Naive thymus-derived CD4-positive, alpha-beta T cell (primary cell): ENCODE results near the gene CHST7. TPM values are rescaled to one million over a fixed set of nuclear protein-coding genes. Genes with fewer than 3 reads are reported as not detected.
"Not testable (repeated sequence)": the region's sequence is repeated elsewhere in the genome, so short reads cannot be mapped to it uniquely, and the experiment has no call there.

Experiments
- ATAC-seq: fragments of 150-1000 bp; cut with Tn5 transposase; 2 replicates; pipeline ENCODE4 v1.10.0; 2021; ENCODE audit warnings: mild to moderate bottlenecking, moderate library complexity
- CTCF ChIA-PET: fragments of 350-600 bp; sonication (Branson Sonifier 250); formaldehyde crosslinking; loops from one replicate; lab custom pipeline; 2021; ENCODE audit warnings: antibody characterized with exemption; lab: Charles Lee
- POLR2A ChIA-PET: fragments of 350-600 bp; sonication (Branson Sonifier 250); formaldehyde crosslinking; loops from one replicate; lab custom pipeline; 2021; ENCODE audit warnings: antibody characterized with exemption, inconsistent platforms; lab: Charles Lee
- DNase-seq, 9 donors: peaks; one replicate each; pipeline versions ENCODE4 v3.0.0 to v3.0.0-alpha.2; 2020 to 2022; ENCODE audit warnings: mixed read lengths in 1 of 9
- H3K27ac ChIP-seq: one replicate; pipeline ENCODE4 v1.7.0; 2013; ENCODE audit warnings: mild to moderate bottlenecking, low read depth, low read length, moderate library complexity
- H3K27me3 ChIP-seq, 2 donors: one replicate each; pipeline ENCODE4 v1.7.0; 2013; ENCODE audit warnings: low read length in 2 of 2, mild to moderate bottlenecking in 2 of 2, moderate library complexity in 2 of 2; ENCODE audit not compliant: control insufficient read depth in 2 of 2, insufficient read depth in 2 of 2
- H3K36me3 ChIP-seq, 3 experiments: 1 replicate in 2 of 3; 2 replicates in 1 of 3; pipeline ENCODE4 v1.7.0; 2013; ENCODE audit warnings: low read length in 3 of 3, mild to moderate bottlenecking in 3 of 3, moderate library complexity in 1 of 3; ENCODE audit not compliant: insufficient read depth in 3 of 3, control insufficient read depth in 2 of 3
- H3K4me1 ChIP-seq, 2 donors: one replicate each; pipeline ENCODE4 v1.7.0; 2013; ENCODE audit warnings: low read length in 2 of 2, mild to moderate bottlenecking in 2 of 2, moderate library complexity in 1 of 2; ENCODE audit not compliant: control insufficient read depth in 2 of 2, insufficient read depth in 2 of 2
- H3K4me3 ChIP-seq: 2 replicates; pipeline ENCODE4 v1.7.0; 2013; ENCODE audit warnings: mild to moderate bottlenecking, low read length
- H3K9me3 ChIP-seq, 3 experiments: 1 replicate in 2 of 3; 2 replicates in 1 of 3; pipeline ENCODE4 v1.7.0; 2013; ENCODE audit warnings: low read length in 3 of 3; ENCODE audit not compliant: control insufficient read depth in 2 of 3
- H3K27ac Mint-ChIP-seq, 9 donors: one replicate each; pipeline ENCODE4 v1.8.0; 2020 to 2022; ENCODE audit warnings: mixed read lengths in 9 of 9, mild to moderate bottlenecking in 8 of 9, moderate library complexity in 5 of 9, inconsistent platforms in 2 of 9
- H3K27me3 Mint-ChIP-seq, 5 donors: one replicate each; pipeline ENCODE4 v1.8.0; 2021 to 2022; ENCODE audit warnings: mixed read lengths in 5 of 5, mild to moderate bottlenecking in 1 of 5
- H3K36me3 Mint-ChIP-seq, 5 donors: one replicate each; pipeline ENCODE4 v1.8.0; 2020 to 2022; ENCODE audit warnings: mixed read lengths in 5 of 5, mild to moderate bottlenecking in 3 of 5, inconsistent platforms in 1 of 5
- H3K4me1 Mint-ChIP-seq, 7 donors: one replicate each; pipeline ENCODE4 v1.8.0; 2020 to 2022; ENCODE audit warnings: mixed read lengths in 7 of 7, mild to moderate bottlenecking in 3 of 7, inconsistent platforms in 1 of 7
- H3K4me3 Mint-ChIP-seq, 10 donors: one replicate each; pipeline ENCODE4 v1.8.0; 2020 to 2022; ENCODE audit warnings: mild to moderate bottlenecking in 10 of 10, mixed read lengths in 10 of 10, moderate library complexity in 6 of 10, inconsistent platforms in 2 of 10
- H3K9me3 Mint-ChIP-seq, 11 donors: one replicate each; pipeline ENCODE4 v1.8.0; 2020 to 2022; ENCODE audit warnings: mixed read lengths in 11 of 11, mild to moderate bottlenecking in 4 of 11, inconsistent platforms in 1 of 11, moderate library complexity in 1 of 11
- intact Hi-C, 2 donors: fragments of 100-400 bp; cut with micrococcal nuclease; formaldehyde crosslinking; loops; one replicate each; pipeline ENCODE4 v1.15.1; 2023
- polyA plus RNA-seq, 2 donors: library from polyadenylated mRNA; unstranded; fragments of 300-500 nt; fragmentation: Illumina TruSeq; gene quantifications; one replicate each; pipeline ENCODE4 v1.2.3, GENCODE V29; 2021
- total RNA-seq, 6 experiments: library from RNA in 5 of 6; stranded (reverse) in 5 of 6; gene quantifications; 1 replicate in 5 of 6; 2 replicates in 1 of 6; pipeline ENCODE4 v1.2.3 and lab custom pipeline; 2021 to 2026

Gene CHST7
- total and polyA plus RNA-seq, 7 experiments from 2014 or later: 2.1 to 7.2 (median 3.0) TPM

GRCh38 chrX:46544527-46544926 is 29.0 kb upstream of the CHST7 start:
- POLR2A ChIA-PET: not testable (repeated sequence)

DNA sequence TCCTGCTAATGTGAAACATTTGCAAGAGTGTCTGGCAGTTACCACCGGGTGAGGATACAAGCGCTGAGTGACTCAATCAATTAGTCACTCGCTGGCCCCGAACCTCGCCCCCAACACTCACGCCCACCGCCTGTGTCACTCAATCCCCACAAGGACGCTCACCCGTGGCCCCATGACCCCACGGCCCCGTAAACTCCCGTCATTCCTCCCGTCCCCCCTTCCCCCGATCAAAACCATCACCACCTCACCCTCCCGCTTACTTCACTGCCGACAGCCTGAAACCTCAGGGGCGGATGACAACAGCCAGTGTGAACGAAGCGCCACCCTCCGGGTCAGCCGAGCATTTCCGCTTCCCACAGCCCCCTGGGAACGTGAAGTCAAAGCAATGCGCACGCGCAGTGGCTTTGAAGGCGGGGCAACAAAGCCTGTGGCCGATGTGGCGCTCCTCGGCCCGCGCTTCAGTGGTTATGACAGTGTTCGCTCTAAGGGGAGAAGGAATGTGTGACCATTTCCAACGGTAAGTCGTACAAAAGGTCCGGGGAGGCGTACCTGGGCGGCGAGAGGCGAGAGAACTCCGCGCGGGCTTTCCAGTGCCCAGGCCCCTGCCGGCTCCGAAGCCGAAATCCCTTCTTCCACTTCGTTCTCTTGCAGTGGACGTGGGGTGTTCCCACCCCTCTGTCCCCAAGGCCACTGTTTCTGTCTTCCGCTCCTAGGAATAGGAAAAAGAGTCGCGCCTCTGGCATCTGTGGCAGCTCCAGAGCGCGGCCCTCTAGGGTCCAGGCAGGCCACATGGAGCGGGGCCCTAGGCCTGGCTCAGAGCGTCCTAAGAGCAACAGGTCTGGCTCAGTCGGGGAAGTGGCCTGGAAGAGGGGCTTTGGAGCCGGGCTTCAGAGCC is 28.2 kb upstream of the CHST7 start, which contains the start of gene ZNF674:
TSS of gene ZNF674 (minus strand) at position 311 of the 895 bp plus-strand sequence. CDS start 3,334 bp downstream, outside the sequence.
- Mint-ChIP-seq H3K36me3 (peaks cover 0 to 6% (median 3%) of the 10 kb centered on the region in 5 donors), H3K27ac (peak within 1 kb of the TSS; percentile 93 to 100 (median 96)), H3K27me3 (no peaks in the 10 kb centered on the region), H3K9me3 (peaks cover 0 to 4% (median 0%) of the 10 kb centered on the region in 11 donors), H3K4me1 (peaks cover 0 to 29% (median 25%) of the 10 kb centered on the region in 7 donors), H3K4me3 (peak within 1 kb of the TSS; percentile 92 to 100 (median 96))
- intact Hi-C loops: loop anchor here (1.0 to 10.0 kb wide), 13 partner anchors 28 to 1673 kb away; partner anchors contain the start of genes CHST7 (in 2 of the 2), KDM6A (in 2 of the 2), NDUFB11 (in 2 of the 2) and RBM10 (in 2 of the 2)
- no peaks in the 10 kb centered on the region for H3K9me3 ChIP-seq
- H3K36me3 ChIP-seq: no peaks in the 10 kb centered on the region
- H3K27ac ChIP-seq: peak within 1 kb of the TSS; percentile 90
- no peaks in the 10 kb centered on the region for H3K27me3 ChIP-seq
- CTCF ChIA-PET: no interaction called here
- peak within 1 kb of the TSS; percentile 81 for H3K4me3 ChIP-seq
- DNase-seq (peak; percentile 84 to 93 (median 90)), ATAC-seq (peak; percentile 97)
- POLR2A ChIA-PET: no interaction called here
- peaks cover 6 to 18% of the 10 kb centered on the region in 2 donors for H3K4me1 ChIP-seq

More at GRCh38 chrX:46544527-46544926, 29.0 kb upstream of the CHST7 start:
- Histone ChIP-seq H3K4me3 (peak overlapping the region; percentile 81), H3K27ac (peak overlapping the region; percentile 90), H3K4me1 (peaks cover 6 to 18% of the 10 kb centered on the region in 2 donors)
- CTCF ChIA-PET, H3K9me3 Mint-ChIP-seq, DNase-seq, H3K36me3 ChIP-seq, H3K9me3 ChIP-seq, H3K27me3 Mint-ChIP-seq, H3K36me3 Mint-ChIP-seq, ATAC-seq, H3K27me3 ChIP-seq: not testable (repeated sequence)
- intact Hi-C loops: loop anchor here (2.0 to 10.0 kb wide), 4 partner anchors 98 to 1670 kb away; partner anchors contain the start of genes NDUFB11 (in 2 of the 2), RBM10 (in 2 of the 2) and KDM6A (in 1 of the 2)
- Mint-ChIP-seq H3K4me1 (peaks cover 0 to 29% (median 25%) of the 10 kb centered on the region in 7 donors), H3K27ac (peak overlapping the region; percentile 93 to 100 (median 96)), H3K4me3 (peak overlapping the region; percentile 92 to 100 (median 96))

GRCh38 chrX:46547857-46548256 is 25.7 kb upstream of the CHST7 start:
- Histone ChIP-seq H3K4me3 (no peak overlapping the region), H3K27ac (no peak overlapping the region), H3K27me3 (no peaks in the 10 kb centered on the region), H3K4me1 (peaks cover 6 to 18% of the 10 kb centered on the region in 2 donors), H3K36me3 (no peaks in the 10 kb centered on the region), H3K9me3 (no peaks in the 10 kb centered on the region)
- peaks cover 0 to 4% (median 0%) of the 10 kb centered on the region in 11 donors for H3K9me3 Mint-ChIP-seq
- CTCF ChIA-PET: no interaction called here
- no peak overlapping the region for H3K27ac Mint-ChIP-seq
- DNase-seq: no peak
- peaks cover 0 to 7% (median 3%) of the 10 kb centered on the region in 5 donors for H3K36me3 Mint-ChIP-seq
- H3K27me3 Mint-ChIP-seq: no peaks in the 10 kb centered on the region
- peaks cover 0 to 29% (median 25%) of the 10 kb centered on the region in 7 donors for H3K4me1 Mint-ChIP-seq
- intact Hi-C loops: loop anchor here (5.0 to 10.0 kb wide), 6 partner anchors 139 to 1676 kb away; partner anchors contain the start of genes KDM6A (in 2 of the 2), NDUFB11 (in 2 of the 2) and RBM10 (in 2 of the 2)
- POLR2A ChIA-PET: no interaction called here
- no peak overlapping the region for H3K4me3 Mint-ChIP-seq
- ATAC-seq: no peak

- peaks cover 0 to 4% (median 0%) of the 10 kb centered on the region in 11 donors for H3K9me3 Mint-ChIP-seq
- POLR2A ChIA-PET: no interaction called here
- Histone ChIP-seq H3K4me3 (no peak overlapping the region), H3K9me3 (no peaks in the 10 kb centered on the region), H3K27me3 (no peaks in the 10 kb centered on the region), H3K27ac (no peak overlapping the region), H3K36me3 (no peaks in the 10 kb centered on the region), H3K4me1 (peaks cover 6 to 13% of the 10 kb centered on the region in 2 donors)
- H3K27ac Mint-ChIP-seq: peak overlapping the region in 1 of 9 donors; percentile 25
- intact Hi-C loops: loop anchor here (5.0 to 10.0 kb wide), 6 partner anchors 137 to 1678 kb away; partner anchors contain the start of genes KDM6A (in 2 of the 2), NDUFB11 (in 2 of the 2) and RBM10 (in 2 of the 2)
- ATAC-seq (no peak), DNase-seq (no peak)
- no peaks in the 10 kb centered on the region for H3K27me3 Mint-ChIP-seq
- CTCF ChIA-PET: no interaction called here
- no peak overlapping the region for H3K4me3 Mint-ChIP-seq
- H3K4me1 Mint-ChIP-seq: peaks cover 0 to 21% (median 17%) of the 10 kb centered on the region in 7 donors
- peaks cover 0 to 7% (median 3%) of the 10 kb centered on the region in 5 donors for H3K36me3 Mint-ChIP-seq
Observed at GRCh38 chrX:46549914-46550313, 23.7 kb upstream of the CHST7 start.

GRCh38 chrX:46551494-46552128 is 22.0 kb upstream of the CHST7 start:
- intact Hi-C loops: no loop called here
- no peak overlapping the region for H3K27ac ChIP-seq
- H3K4me3 Mint-ChIP-seq: no peak overlapping the region
- no peaks in the 10 kb centered on the region for H3K27me3 Mint-ChIP-seq
- no peak overlapping the region for H3K27ac Mint-ChIP-seq
- H3K4me3 ChIP-seq: no peak overlapping the region
- POLR2A ChIA-PET: no interaction called here
- ATAC-seq (no peak), DNase-seq (no peak)
- CTCF ChIA-PET: no interaction called here
- H3K4me1 ChIP-seq: peaks cover under 1 to 5% of the 10 kb centered on the region in 2 donors
- H3K9me3 Mint-ChIP-seq: no peaks in the 10 kb centered on the region
- H3K9me3 ChIP-seq: no peaks in the 10 kb centered on the region
- peaks cover 0 to 7% (median 0%) of the 10 kb centered on the region in 5 donors for H3K36me3 Mint-ChIP-seq
- H3K4me1 Mint-ChIP-seq: peaks cover 0 to 8% (median 6%) of the 10 kb centered on the region in 7 donors
- H3K36me3 ChIP-seq: no peaks in the 10 kb centered on the region
- no peaks in the 10 kb centered on the region for H3K27me3 ChIP-seq

DNA sequence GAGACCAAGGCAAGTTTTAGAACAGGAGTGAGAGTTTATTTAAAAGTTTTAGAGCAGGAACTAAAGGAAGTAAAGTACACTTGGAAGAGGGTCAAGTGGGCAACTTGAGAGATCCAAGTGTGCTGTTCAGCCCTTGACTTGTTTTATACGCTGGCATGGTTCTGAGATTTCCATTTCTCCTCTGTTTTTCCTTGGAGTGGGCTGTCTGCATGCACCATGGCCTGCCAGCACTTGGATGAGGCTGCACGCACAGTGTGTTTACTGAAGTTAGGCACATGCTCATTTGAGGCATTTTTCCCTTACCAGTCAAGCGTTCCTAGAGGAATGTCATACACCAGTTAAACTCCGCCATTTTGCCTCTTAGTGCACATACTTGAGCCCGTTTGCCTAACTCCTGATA is 19.6 kb upstream of the CHST7 start:
- Histone ChIP-seq H3K36me3 (no peaks in the 10 kb centered on the region), H3K9me3 (no peaks in the 10 kb centered on the region), H3K27ac (no peak overlapping the region), H3K4me3 (no peak overlapping the region), H3K4me1 (no peaks in the 10 kb centered on the region), H3K27me3 (no peaks in the 10 kb centered on the region)
- Mint-ChIP-seq H3K36me3 (peaks cover 0 to 3% (median 0%) of the 10 kb centered on the region in 5 donors), H3K9me3 (peaks cover 0 to 2% (median 0%) of the 10 kb centered on the region in 11 donors), H3K4me1 (peaks cover 0 to 2% (median 2%) of the 10 kb centered on the region in 7 donors), H3K4me3 (no peak overlapping the region), H3K27ac (no peak overlapping the region), H3K27me3 (no peaks in the 10 kb centered on the region)
- ATAC-seq: no peak
- ChIA-PET CTCF (no interaction called here), POLR2A (no interaction called here)
- DNase-seq: no peak
- intact Hi-C loops: loop anchor here in 1 of 2 donors (2.0 kb wide), 1 partner anchor 89 kb away; no protein-coding TSS in a partner anchor
